Colonic mucosa (tissue), 4 donors: ENCODE results near the gene ADIG. TPM values are rescaled to one million over a fixed set of nuclear protein-coding genes. Genes with fewer than 3 reads are reported as not detected.

Experiments
- DNase-seq: peaks from one replicate; pipeline ENCODE4 v3.0.0-alpha.2; 2020
- H3K27ac ChIP-seq: fragments of 200-600 bp; one replicate; pipeline ENCODE4 v1.8.0; 2021
- H3K27me3 ChIP-seq: fragments of 200-600 bp; one replicate; pipeline ENCODE4 v1.8.0; 2021
- H3K36me3 ChIP-seq: fragments of 200-600 bp; one replicate; pipeline ENCODE4 v1.8.0; 2021
- H3K4me1 ChIP-seq: fragments of 200-600 bp; one replicate; pipeline ENCODE4 v1.8.0; 2021; ENCODE audit warnings: mild to moderate bottlenecking
- H3K4me3 ChIP-seq: fragments of 200-600 bp; one replicate; pipeline ENCODE4 v1.8.0; 2021
- H3K9ac ChIP-seq, 2 donors: one replicate each; pipeline ENCODE4 v1.7.0; 2013; ENCODE audit warnings: control low read depth in 2 of 2, low read depth in 2 of 2, low read length in 2 of 2
- H3K9me3 ChIP-seq: fragments of 200-600 bp; one replicate; pipeline ENCODE4 v1.8.0; 2021
- intact Hi-C: fragments of 100-400 bp; cut with DNase I; formaldehyde crosslinking; loops from one replicate; pipeline ENCODE4 v1.14.1; 2022
- total RNA-seq, 2 donors: library from RNA; stranded (reverse); fragmentation: NEBNext Ultra II Directional in 1 of 2; extraction: Animal tissue kit (Norgen Biotek cat#: 25700) in 1 of 2; gene quantifications; one replicate each; pipeline ENCODE4 v1.2.1, GENCODE V29; 2021
- TF ChIP-seq, protein P1 (sequence below): fragments of 200-600 bp; IDR thresholded peaks from one replicate; pipeline ENCODE4 v1.8.0; 2022; ENCODE audit warnings: antibody characterized with exemption, mild to moderate bottlenecking
- donor health status: healthy.
- donor health status: DM: no; HTN: no; CAD: no.
- donor health status: DM: no; HTN: no; CAD: no.

ADIG gene
- total RNA-seq, result not detected

- no peaks in the 10 kb centered on the region for H3K4me1 ChIP-seq
- H3K36me3 ChIP-seq, result no peaks in the 10 kb centered on the region
- H3K9me3 ChIP-seq, result no peaks in the 10 kb centered on the region
- H3K27me3 ChIP-seq, result no peaks in the 10 kb centered on the region
- TF ChIP-seq, protein P1, sequence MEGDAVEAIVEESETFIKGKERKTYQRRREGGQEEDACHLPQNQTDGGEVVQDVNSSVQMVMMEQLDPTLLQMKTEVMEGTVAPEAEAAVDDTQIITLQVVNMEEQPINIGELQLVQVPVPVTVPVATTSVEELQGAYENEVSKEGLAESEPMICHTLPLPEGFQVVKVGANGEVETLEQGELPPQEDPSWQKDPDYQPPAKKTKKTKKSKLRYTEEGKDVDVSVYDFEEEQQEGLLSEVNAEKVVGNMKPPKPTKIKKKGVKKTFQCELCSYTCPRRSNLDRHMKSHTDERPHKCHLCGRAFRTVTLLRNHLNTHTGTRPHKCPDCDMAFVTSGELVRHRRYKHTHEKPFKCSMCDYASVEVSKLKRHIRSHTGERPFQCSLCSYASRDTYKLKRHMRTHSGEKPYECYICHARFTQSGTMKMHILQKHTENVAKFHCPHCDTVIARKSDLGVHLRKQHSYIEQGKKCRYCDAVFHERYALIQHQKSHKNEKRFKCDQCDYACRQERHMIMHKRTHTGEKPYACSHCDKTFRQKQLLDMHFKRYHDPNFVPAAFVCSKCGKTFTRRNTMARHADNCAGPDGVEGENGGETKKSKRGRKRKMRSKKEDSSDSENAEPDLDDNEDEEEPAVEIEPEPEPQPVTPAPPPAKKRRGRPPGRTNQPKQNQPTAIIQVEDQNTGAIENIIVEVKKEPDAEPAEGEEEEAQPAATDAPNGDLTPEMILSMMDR, result no peak
- H3K27ac ChIP-seq, result no peak within 1 kb of the TSS
- no peak within 1 kb of the TSS for H3K9ac ChIP-seq
- no peak for DNase-seq
- H3K4me3 ChIP-seq, result no peak within 1 kb of the TSS
- intact Hi-C loops, result no loop called here
These were observed at the start of gene ADIG for GRCh38 chr20:38581013-38581412. Gene ADIG (plus strand): TSS chr20:38581197. CDS start chr20:38581251, 54 bp downstream.

DNA sequence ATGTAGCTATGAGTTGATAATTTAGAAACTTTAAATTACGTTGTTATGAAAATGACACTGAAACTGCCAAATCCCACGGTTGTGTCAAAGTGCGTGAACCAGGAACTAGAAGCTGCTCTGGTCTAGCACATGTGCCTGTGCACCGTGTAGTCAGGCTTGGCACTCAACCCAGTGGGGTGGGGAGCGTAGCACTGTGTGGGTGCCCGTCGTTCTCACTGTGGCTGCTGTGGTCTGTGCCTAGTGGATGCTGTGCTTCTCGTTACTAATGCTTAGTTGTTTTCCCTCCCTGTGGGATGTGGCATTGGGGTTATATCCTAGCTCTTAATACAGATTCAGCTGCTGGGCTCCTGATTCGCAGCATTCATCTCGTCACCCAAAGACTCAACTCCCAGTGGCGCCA lies 46.2 kb upstream of the ADIG start:
- Histone ChIP-seq H3K9ac (no peak overlapping the region), H3K4me3 (no peak overlapping the region), H3K36me3 (peaks cover 5% of the 10 kb centered on the region), H3K9me3 (no peaks in the 10 kb centered on the region), H3K4me1 (no peaks in the 10 kb centered on the region), H3K27me3 (no peaks in the 10 kb centered on the region), H3K27ac (no peak overlapping the region)
- TF ChIP-seq, protein P1, result no peak
- no peak for DNase-seq
- intact Hi-C loops, result no loop called here

DNA sequence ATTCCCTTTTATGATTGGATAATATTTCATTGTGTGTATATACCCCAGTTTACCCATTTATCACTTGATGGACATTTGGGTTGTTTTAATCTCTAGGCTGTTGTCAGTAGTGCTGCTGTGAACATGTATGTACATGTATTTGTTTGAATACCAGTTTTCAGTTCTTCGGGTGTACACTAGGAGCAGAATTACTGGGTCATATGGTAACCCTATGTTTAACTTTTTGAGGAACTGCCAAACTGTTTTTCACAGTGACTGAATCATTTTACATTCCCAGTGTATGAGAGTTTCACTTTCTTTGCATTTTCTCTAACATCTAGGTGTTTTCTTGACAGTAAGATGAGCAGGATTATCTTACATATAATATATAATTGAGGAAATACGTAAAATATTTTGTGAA lies 44.7 kb upstream of the ADIG start:
- TF ChIP-seq, protein P1, result no peak
- H3K4me1 ChIP-seq, result no peaks in the 10 kb centered on the region
- DNase-seq, result no peak
- no peak overlapping the region for H3K4me3 ChIP-seq
- H3K9me3 ChIP-seq, result no peaks in the 10 kb centered on the region
- no peak overlapping the region for H3K9ac ChIP-seq
- intact Hi-C loops, result no loop called here
- no peaks in the 10 kb centered on the region for H3K27me3 ChIP-seq
- no peak overlapping the region for H3K27ac ChIP-seq
- H3K36me3 ChIP-seq, result peaks cover 5% of the 10 kb centered on the region

GRCh38 chr20:38537176-38537575 lies 43.8 kb upstream of the ADIG start:
- TF ChIP-seq, protein P1, result no peak
- Histone ChIP-seq H3K36me3 (peaks cover 5% of the 10 kb centered on the region), H3K27ac (no peak overlapping the region), H3K4me1 (no peaks in the 10 kb centered on the region), H3K27me3 (no peaks in the 10 kb centered on the region), H3K4me3 (no peak overlapping the region), H3K9me3 (no peaks in the 10 kb centered on the region), H3K9ac (no peak overlapping the region)
- intact Hi-C loops, result no loop called here
- no peak for DNase-seq

GRCh38 chr20:38538789-38539188 lies 42.2 kb upstream of the ADIG start:
- intact Hi-C loops, result no loop called here
- Histone ChIP-seq H3K9me3 (no peaks in the 10 kb centered on the region), H3K9ac (no peak overlapping the region), H3K4me3 (no peak overlapping the region), H3K36me3 (peaks cover 5% of the 10 kb centered on the region), H3K4me1 (no peaks in the 10 kb centered on the region), H3K27ac (no peak overlapping the region), H3K27me3 (no peaks in the 10 kb centered on the region)
- TF ChIP-seq, protein P1, result no peak
- no peak for DNase-seq
